WTC11 (cell line): ENCODE results near the gene TFAP2B.

ENCODE experiments used
- FOXK1 ChIP-seq: sonication (generic); formaldehyde crosslinking; IDR thresholded peaks from 2 replicates; pipeline ENCODE4 v1.8.0; 2022; ENCODE audit warnings: mild to moderate bottlenecking, moderate library complexity, missing genetic modification reagents
- TF ChIP-seq, protein P1 (sequence below): sonication (generic); formaldehyde crosslinking; IDR thresholded peaks from 2 replicates; pipeline ENCODE4 v1.8.1; 2023; ENCODE audit warnings: mild to moderate bottlenecking, missing genetic modification reagents, moderate library complexity
- TF ChIP-seq, protein P2 (sequence below): sonication (generic); formaldehyde crosslinking; IDR thresholded peaks from 2 replicates; pipeline ENCODE4 v1.8.0; 2022; ENCODE audit warnings: mild to moderate bottlenecking, missing genetic modification reagents

DNA sequence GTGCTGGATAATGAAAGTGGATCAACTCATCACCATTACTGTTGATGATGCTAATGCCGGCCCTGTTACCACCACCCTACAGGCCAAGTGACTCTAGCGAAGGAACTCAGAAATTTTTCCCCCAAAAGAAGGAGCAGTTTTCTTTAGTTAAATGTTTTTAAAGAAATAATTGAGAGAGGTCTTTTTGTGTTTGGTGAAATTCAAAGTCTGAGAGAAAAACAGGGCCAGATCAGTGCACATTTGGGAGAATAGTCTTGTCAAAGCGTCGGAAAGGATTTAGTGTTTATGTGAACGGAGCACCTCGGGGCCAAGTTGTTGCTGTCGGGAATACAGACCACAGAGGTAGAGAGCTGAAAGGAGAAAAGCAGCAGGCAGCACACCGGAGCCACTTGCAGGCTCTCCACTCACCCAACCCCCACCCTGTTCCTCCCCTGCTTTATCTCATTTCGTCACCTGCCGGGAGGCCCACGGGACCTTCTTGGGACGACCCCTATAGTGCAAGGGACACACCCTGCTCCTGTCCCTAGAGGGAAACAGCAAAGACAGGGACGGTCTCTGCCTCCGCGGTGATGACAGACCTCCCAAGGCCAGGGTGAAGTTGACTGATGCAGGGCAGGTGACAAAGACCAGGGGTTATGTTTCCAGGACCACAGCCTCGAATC lies 6.8 kb downstream of the TFAP2B start:
- TF ChIP-seq, protein P1, sequence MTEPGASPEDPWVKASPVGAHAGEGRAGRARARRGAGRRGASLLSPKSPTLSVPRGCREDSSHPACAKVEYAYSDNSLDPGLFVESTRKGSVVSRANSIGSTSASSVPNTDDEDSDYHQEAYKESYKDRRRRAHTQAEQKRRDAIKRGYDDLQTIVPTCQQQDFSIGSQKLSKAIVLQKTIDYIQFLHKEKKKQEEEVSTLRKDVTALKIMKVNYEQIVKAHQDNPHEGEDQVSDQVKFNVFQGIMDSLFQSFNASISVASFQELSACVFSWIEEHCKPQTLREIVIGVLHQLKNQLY (CRISPR knock-in tag): no peak
- TF ChIP-seq, protein P2, sequence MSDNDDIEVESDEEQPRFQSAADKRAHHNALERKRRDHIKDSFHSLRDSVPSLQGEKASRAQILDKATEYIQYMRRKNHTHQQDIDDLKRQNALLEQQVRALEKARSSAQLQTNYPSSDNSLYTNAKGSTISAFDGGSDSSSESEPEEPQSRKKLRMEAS (CRISPR knock-in tag): no peak
- no peak for TF ChIP-seq FOXK1 (CRISPR knock-in tag)
